ENCODE data around the gene CADM4. TPM values are rescaled to one million over a fixed set of nuclear protein-coding genes. Genes with fewer than 3 reads are reported as not detected.
A peak's percentile ranks its signal among the peaks of the same experiment; 100 is the strongest.

Gene CADM4
- total and polyA plus RNA-seq, 9 of the 15 experiments (the other 6 are each of a cell fraction or from before 2014, with no cell fraction given), result 0.03 to 4.6 (median 1.3) TPM

GRCh38 chr19:43625918-43626579 lies 13.6 kb downstream of the CADM4 start (continued):
- TF ChIP-seq, protein P1, sequence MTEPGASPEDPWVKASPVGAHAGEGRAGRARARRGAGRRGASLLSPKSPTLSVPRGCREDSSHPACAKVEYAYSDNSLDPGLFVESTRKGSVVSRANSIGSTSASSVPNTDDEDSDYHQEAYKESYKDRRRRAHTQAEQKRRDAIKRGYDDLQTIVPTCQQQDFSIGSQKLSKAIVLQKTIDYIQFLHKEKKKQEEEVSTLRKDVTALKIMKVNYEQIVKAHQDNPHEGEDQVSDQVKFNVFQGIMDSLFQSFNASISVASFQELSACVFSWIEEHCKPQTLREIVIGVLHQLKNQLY (CRISPR knock-in tag; conservative IDR thresholded peaks at IDR 0.05), result no peak
- no peak for TF ChIP-seq HNRNPL (IDR thresholded peaks at IDR 0.05; ENCODE audit: low read depth, low read length)
- TF ChIP-seq, protein P2, sequence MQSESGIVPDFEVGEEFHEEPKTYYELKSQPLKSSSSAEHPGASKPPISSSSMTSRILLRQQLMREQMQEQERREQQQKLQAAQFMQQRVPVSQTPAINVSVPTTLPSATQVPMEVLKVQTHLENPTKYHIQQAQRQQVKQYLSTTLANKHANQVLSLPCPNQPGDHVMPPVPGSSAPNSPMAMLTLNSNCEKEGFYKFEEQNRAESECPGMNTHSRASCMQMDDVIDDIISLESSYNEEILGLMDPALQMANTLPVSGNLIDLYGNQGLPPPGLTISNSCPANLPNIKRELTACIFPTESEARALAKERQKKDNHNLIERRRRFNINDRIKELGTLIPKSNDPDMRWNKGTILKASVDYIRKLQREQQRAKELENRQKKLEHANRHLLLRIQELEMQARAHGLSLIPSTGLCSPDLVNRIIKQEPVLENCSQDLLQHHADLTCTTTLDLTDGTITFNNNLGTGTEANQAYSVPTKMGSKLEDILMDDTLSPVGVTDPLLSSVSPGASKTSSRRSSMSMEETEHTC (IDR thresholded peaks at IDR 0.05), result no peak
- no peak for TF ChIP-seq PRDM10 (IDR thresholded peaks at IDR 0.05; ENCODE audit: partially characterized antibody)
- TF ChIP-seq, protein P3, sequence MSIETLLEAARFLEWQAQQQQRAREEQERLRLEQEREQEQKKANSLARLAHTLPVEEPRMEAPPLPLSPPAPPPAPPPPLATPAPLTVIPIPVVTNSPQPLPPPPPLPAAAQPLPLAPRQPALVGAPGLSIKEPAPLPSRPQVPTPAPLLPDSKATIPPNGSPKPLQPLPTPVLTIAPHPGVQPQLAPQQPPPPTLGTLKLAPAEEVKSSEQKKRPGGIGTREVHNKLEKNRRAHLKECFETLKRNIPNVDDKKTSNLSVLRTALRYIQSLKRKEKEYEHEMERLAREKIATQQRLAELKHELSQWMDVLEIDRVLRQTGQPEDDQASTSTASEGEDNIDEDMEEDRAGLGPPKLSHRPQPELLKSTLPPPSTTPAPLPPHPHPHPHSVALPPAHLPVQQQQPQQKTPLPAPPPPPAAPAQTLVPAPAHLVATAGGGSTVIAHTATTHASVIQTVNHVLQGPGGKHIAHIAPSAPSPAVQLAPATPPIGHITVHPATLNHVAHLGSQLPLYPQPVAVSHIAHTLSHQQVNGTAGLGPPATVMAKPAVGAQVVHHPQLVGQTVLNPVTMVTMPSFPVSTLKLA (conservative IDR thresholded peaks at IDR 0.05), result peak in 1 of 2 experiments; percentile 45; a peak in 1 of 4 replicates
- peak; percentile 90 for TF ChIP-seq NFIC (IDR thresholded peaks at IDR 0.05)
- TF ChIP-seq, protein P4, sequence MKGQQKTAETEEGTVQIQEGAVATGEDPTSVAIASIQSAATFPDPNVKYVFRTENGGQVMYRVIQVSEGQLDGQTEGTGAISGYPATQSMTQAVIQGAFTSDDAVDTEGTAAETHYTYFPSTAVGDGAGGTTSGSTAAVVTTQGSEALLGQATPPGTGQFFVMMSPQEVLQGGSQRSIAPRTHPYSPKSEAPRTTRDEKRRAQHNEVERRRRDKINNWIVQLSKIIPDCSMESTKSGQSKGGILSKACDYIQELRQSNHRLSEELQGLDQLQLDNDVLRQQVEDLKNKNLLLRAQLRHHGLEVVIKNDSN (CRISPR knock-in tag; IDR thresholded peaks at IDR 0.05), result peak; percentile 61
- TF ChIP-seq SMARCA5 (IDR thresholded peaks at IDR 0.05), result no peak
- TF ChIP-seq RBFOX2 (IDR thresholded peaks at IDR 0.05; ENCODE audit: low read depth, low read length), result 0 out of 2 replicates have a peak, but pooled peaks have one; percentile 37
- no peak for TF ChIP-seq GATA2 (CRISPR knock-in tag; IDR thresholded peaks at IDR 0.05)
- no peak for TF ChIP-seq ZNF121 (CRISPR knock-in tag; conservative IDR thresholded peaks at IDR 0.05)
- no peak for TF ChIP-seq GABPB2 (CRISPR knock-in tag; conservative IDR thresholded peaks at IDR 0.05)
- TF ChIP-seq KDM4B (IDR thresholded peaks at IDR 0.05; ENCODE audit: borderline replicate concordance in 2 of 2, low read depth in 1 of 2), result no peak
- TF ChIP-seq DIDO1 (tag; IDR thresholded peaks at IDR 0.05; ENCODE audit: low read depth), result no peak
- TF ChIP-seq VEZF1 (CRISPR knock-in tag; IDR thresholded peaks at IDR 0.05), result peak; percentile 17; the same call in 1 of the 2 replicates
